GM12892 (cell line): Measurements from ENCODE around the gene PPP1R16B.

ENCODE experiments used
- DNase-seq: peaks from one replicate; pipeline ENCODE4 v3.0.0; 2011; ENCODE audit not compliant: insufficient read length
- FAIRE-seq: peaks from 2 replicates; lab custom pipeline; 2011; peaks lifted over from hg19 to GRCh38; lab: Jason Lieb, UNC
- POLR2A ChIP-seq: IDR thresholded peaks from 2 replicates; pipeline ENCODE4 v1.6.1; 2011; ENCODE audit warnings: low read depth, low read length, control low read depth
- POLR2AphosphoS5 ChIP-seq: IDR thresholded peaks from 2 replicates; pipeline ENCODE4 v1.6.1; 2011; ENCODE audit warnings: low read depth, low read length, control low read depth
- TAF1 ChIP-seq: IDR thresholded peaks from 2 replicates; pipeline ENCODE4 v1.6.1; 2011; ENCODE audit warnings: low read depth, mild to moderate bottlenecking, control low read depth, low read length, borderline replicate concordance

Gene PPP1R16B

DNA sequence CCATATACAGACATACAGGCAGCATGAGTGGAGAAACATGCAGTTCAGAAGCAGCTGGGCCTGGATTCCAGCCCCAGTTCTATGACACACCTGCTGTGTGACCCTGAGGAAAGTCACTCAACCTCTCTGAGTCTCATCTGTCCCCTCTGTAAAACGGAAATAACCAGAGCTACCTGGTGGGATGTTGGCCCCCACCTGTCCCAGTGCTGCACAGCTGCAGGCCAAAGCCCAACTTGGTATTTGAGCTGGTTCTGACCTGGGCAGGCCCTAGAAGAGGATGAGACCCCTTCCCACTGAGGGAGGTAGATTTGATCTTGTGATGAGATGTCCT is 55.5 kb downstream of the PPP1R16B start:
- no peak for FAIRE-seq
- no peak for DNase-seq

DNA sequence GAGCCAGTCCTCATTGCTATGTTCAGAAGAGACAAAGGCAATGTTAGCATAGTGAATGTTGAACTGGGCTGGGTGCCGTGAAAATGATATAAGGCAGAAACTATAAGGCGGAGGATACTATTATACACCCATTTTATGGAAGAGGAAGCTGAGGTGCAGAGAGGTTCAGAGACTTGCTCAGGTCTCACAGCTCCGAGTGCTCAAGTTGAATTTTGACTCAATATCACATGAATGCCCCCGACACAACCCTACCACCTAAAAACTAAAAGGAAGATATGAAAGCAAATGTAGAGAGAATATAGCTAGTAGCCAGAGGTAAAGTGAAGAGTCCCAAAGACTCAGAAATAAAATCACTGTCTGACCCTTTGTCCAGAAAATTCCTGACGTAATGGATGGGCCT is 56.7 kb downstream of the PPP1R16B start:
- TF ChIP-seq POLR2A (no peak), POLR2AphosphoS5 (no peak), TAF1 (no peak)
- no peak for DNase-seq
- peak; percentile 44 for FAIRE-seq

More for the DNA sequence above, 55.5 kb downstream of the PPP1R16B start:
- TF ChIP-seq POLR2AphosphoS5 (no peak), POLR2A (no peak), TAF1 (no peak)

DNA sequence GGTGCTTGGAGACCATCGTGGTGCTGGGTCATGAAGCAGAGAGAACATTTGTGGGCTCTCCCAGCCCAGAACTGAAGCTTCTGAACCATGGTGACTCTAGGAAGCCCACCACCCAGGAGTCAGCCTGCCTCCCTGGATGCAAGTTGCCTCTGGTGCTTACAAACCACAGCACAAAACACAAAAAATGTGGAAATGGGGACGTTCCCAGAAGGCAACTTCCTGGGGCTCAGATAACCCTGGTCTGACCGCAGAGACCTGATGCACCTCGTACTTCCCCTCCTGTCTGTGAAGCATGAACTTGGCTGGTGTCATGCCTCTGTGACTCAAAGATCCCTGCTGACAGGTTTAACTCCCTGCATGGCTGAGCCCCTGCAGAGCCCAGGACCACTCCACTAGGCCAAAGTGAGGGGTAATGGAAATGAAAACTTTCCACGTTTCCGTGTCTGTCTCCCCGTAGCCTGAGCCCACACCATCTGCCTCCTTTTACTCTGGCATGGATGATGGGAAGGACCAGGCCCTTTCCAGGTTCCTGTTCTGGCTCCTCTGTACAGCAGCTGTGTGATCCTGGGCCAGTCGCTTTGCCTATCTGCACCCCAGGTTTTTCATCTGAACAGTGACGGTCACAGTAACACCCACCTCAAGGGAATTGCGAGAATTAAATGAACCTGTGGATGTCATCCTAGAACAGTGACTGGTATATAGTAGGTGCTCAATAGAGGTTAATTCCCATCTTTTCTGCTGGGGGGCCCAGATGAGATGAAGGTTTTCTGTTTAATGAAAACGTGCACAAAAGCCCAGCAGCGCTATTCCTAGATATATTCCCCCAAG is 57.7 kb downstream of the PPP1R16B start:
- FAIRE-seq (peak; percentile 98), DNase-seq (peak; percentile 57)
- TF ChIP-seq POLR2A (0 out of 2 replicates have a peak, but pooled peaks have one; percentile 26), TAF1 (no peak), POLR2AphosphoS5 (peak; percentile 69; the same call in 1 of the 2 replicates)

DNA sequence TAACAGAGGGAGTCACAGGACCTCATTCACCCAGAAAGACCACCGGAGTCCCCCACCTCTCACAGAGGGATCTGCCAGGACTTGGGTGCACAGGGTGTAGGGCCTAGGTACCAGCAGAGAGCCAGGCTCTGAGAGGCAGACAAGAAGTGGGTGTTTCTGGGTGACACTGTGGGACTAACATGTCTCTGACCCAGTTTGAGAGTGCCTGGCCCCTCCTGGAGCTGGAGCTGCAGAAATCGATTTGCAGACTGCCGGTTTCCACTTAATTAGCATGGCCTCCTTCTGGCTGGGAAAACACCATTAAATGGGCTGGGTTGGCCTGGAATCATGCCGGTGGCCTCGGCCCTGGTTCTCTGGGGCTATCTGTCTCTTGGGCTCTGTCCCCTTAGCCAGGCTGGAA is 59.2 kb downstream of the PPP1R16B start:
- DNase-seq (no peak), FAIRE-seq (peak; percentile 36)
- TF ChIP-seq POLR2A: no peak
- TF ChIP-seq POLR2AphosphoS5: no peak
- TF ChIP-seq TAF1: no peak

DNA sequence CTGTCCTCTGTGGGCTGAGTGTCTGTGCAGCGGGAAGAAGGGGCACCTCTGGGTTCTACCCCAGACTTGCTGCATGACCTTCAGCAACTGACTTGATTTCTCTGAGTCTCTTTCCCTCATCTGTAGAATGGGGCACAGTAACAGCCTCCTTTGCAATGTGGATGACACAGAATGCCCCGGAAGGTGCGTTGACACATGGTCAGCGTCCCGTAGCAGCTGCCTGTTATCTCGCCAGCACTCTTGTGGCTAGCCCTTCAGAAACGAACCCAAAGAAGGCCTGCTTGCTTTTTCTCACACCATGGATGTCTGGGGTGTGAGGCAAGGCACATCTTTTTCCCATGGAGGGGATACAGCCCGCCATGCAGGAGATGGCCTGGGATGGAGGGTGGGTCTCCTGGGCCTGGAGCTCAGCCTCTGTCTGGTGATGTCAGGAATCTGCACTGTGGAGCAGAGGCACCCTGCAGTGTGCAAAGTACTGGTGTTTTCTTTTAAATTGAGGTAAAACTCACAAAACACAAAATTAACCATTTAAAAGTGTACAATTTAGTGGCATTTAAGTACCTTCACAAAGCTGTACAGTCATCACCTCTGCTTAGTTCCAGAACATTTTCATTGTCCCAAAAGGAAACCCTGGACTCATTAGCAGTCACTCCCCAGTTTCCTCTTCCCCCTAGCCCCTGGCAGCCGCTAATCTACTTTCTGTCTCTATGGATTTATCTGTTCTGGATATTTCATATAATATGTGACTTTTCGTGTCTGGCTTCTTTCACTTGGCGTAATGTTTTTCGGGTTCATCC is 61.0 kb downstream of the PPP1R16B start:
- TF ChIP-seq TAF1 (no peak), POLR2A (no peak), POLR2AphosphoS5 (no peak)
- DNase-seq (no peak), FAIRE-seq (no peak)

DNA sequence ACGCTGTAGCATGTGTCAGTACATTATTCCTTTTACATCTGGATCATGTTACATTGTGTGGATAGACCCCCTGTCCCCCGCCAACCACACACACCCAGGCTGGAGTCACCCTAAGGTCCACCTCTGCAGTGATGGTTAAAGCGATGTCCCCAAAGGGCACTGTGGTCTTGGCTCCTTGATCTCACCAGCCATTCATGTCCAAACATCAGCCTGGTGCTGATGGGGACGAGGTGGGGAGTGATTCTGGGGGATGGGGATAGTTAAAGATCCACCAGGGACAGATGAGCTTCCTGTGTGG is 61.5 kb downstream of the PPP1R16B start:
- DNase-seq: no peak
- no peak for FAIRE-seq

DNA sequence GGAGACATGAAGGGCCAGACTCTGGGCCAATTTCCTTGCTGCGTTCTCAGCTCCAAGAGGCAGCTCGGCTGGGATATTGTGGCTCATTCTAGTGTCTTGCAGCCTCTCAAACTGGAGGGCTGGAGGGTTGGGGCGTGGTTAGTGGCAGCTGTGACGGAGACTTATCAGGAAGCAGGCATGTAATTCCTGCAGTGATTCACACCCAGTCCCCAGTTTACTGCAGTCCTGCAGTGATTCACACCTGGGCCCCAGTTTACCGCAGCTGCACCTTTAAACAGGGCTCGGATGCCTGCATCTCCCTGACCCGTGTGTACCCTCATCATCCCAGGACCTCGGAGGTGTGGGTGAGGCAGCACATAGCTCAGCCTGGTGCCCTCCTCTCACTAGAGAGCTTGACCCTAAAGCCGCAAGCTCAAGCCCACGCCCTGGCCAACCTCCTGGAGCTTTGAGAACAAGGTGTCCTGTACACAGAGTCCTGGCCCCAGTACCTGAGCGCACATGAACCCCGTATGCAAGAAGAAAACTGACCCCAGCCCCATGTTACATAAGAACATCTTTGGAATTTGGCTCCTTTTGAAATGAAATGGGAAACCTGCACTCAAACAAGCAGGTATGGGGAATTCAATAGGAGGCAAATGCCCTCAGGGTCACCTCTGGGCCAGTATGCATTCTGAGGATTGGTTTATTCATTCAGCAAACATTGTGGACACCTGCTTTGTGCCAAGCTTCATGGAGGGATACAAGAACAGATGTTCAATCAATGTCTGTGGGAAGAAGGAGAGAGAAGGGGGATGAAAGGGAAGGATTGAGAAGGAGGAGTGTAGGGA is 65.4 kb downstream of the PPP1R16B start:
- FAIRE-seq: peak; percentile 74
- TF ChIP-seq POLR2A: no peak
- no peak for DNase-seq

More for the DNA sequence above, 61.5 kb downstream of the PPP1R16B start:
- no peak for TF ChIP-seq POLR2AphosphoS5
- no peak for TF ChIP-seq TAF1
- no peak for TF ChIP-seq POLR2A

DNA sequence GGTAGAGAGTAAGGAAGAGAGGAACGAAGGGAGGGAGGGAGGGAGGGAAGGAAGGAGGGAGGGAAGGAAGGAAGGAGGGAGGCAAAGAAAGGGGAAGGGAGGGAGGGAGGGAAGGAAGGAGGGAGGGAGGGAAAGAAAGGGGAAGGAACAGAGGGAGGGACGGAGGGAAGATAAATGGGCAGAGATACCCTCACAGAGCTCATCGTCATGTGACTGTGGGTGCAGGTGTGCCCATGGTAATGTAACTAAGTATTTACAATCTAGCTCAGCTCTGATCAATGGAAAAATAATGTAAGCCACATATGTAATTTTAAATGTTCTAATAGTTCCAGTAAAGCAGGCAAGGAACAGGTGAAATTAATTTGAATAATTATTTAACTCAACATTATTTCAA is 66.1 kb downstream of the PPP1R16B start:
- DNase-seq (no peak), FAIRE-seq (no peak)
- TF ChIP-seq POLR2AphosphoS5: no peak
- no peak for TF ChIP-seq TAF1
- TF ChIP-seq POLR2A: no peak

DNA sequence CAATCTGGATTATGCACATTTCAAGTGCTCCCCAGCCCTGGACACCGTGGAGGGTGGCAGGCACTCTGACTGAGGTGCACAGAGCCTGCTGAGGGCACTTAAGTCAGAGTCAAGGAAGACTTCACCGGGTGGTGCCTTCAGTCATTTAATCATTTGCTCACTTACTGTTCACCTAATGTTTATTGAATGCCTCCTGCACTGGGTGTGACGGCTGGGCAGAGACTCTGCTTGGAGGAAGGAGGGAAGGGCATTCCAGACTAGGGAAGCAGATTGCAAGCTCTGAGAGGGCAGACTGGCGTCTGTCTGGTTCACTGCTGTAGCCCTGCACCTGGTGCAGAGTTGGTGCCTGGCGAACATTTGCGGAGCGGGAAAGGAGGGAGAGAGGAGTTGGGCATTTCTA is 66.5 kb downstream of the PPP1R16B start:
- TF ChIP-seq POLR2A (no peak), POLR2AphosphoS5 (peak; percentile 23; the same call in 1 of the 2 replicates)
- peak; percentile 64 for FAIRE-seq
- no peak for DNase-seq

DNA sequence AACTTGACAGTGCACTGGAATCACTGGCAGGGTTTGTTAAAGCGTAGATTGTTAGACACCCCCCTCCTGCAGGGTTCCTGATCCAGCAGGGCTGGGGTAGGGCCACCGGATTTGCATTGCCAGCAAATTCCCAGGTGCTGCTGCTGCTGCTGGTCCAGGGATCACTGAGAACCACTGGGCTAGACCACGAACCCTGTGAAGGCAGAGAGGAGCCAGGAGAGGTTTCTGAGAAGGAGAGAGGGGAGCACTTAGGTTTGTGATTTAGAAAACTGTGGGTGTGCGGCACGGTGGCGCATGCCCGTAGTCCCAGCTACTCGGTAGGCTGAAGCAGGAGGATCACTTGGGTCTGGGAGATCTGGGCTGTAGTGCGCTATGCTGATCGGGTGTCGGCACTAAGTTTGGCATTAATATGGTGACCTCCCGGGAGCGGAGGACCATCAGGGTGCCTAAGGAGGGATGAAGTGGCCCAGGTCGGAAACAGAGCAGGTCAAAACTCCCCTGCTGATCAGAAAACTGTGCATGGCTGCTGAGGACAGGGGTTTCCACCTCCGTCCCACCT is 67.1 kb downstream of the PPP1R16B start:
- no peak; the same call in 1 of the 2 replicates for TF ChIP-seq POLR2AphosphoS5
- no peak for TF ChIP-seq POLR2A
- no peak for TF ChIP-seq TAF1
- no peak for FAIRE-seq
- no peak for DNase-seq

DNA sequence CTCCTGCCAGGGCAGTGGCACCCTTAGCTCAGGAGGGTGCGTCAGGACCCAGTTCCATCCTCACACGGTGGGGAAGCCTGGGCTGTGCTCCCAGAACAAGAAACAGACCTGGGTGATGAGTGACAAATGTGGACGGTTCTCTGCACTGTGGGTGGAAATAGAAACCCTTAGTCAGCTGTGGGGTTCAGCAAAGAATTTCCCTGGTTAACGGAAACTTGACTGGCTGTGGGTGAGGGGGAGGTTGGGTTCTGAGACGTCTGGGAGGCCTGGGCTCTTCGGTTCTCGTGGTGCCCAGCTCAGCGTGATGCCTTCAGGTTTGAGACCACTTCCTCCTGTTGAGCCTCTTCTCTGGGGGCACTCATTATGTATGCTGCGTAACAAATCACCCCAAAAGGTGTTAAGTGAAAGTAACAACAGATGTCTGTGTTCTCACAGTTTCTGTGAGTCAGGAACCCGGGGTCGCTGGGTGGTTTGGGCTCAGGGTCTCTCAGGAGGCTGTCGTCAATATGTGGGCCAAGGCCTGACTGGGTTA is 67.6 kb downstream of the PPP1R16B start:
- DNase-seq: peak; percentile 57
- FAIRE-seq: peak; percentile 96
- TF ChIP-seq POLR2A (peak; percentile 74), TAF1 (peak; percentile 82), POLR2AphosphoS5 (peak; percentile 82)
